NOMO-1 treated with DMSO at 0.1 percent for 48 hours (cell line): ENCODE data around the gene TPRG1.

ENCODE experiments used
- DNase-seq: peaks from one replicate; lab custom pipeline; 2025; ENCODE audit not compliant: unreplicated experiment; lab: John Stamatoyannopoulos, UW

TPRG1 gene

DNA sequence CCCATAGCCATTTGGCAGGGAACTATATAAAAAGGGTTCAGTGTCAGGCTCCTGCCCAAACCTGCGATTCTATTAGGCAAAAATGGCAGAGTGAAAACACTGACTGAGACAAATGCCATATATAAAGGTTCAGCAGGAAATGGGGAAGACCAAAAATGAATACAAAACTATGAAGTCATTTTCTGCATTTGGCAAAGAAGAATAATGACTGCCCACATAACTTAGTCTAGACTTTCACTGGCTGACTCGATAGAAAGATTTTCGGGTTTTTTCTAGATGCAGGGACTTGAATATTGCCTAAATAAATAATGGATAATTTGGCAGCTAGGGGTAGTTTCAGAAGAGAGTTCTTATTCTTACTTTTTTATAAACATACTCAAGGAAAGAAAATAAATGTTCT, 178.0 kb downstream of the TPRG1 start:
- no peak for DNase-seq

DNA sequence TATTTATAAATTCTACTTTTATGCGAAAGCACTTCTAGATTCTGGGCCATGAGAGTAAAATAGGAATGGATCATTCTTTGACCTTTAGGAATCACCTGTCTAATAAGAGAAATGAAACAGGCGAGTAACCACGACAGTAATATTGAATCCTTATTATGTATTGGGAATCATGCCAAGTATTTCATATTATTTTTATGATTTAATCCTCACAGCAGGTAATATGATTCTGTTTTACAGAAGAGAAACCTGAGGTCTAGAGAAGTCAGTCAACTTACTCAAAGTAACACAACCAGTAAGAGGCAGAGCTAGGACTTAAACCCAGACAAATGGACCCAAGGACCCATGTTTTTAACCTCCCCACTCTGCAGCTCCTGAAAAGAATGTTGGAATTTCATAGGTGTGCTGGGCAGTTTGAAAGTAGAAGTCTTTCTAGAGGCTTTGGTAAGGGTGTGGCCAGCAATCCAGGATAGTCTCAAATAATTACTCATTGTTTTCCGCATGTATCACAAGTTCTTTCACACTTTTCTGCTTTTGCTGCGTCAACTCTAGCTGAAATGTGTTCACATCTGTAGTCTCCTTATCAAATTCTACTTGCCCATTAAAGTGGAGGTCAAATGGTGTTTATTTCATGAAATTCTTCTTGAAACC, 181.7 kb downstream of the TPRG1 start:
- DNase-seq = no peak

DNA sequence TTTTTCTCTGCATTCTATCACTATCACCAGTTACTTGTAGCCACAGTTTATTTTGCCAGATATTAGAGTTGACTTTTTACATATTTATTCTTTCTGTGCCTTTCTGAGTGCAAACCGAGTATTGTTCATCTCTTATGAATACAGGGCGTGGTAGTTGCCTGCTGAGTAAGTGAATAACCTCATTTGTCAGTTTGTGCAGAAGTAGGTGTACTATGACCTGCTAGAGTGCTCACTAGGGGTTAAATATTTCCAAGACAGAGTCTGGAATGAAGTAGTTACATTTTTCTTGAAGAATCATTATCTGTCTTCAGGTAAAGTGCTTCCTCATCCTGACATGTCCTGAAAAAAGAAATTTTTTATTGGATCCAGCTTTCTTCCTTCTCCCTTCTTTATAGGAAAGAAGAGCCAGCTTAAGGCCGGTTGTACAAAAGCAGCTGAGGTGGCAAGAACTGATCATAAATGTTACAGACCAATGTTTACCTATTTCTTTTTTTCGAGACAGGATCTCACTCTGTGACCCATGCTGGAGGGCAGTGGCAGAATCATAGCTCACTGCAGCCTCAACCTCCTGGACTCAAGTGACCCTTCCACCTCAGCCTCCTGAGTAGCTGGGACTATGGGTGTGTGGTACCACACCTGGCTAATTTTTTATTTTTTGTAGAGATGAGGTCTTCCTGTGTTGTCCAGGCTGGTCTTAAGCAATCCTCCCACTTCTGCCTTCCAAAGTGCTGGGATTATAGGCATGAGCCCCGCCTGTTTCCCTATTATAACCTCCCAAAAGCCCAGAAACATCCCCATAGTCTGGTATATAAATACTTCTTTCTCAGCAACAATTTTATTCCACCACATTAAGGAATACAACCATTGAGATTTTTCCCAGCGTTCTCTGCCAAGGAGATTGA, 182.5 kb downstream of the TPRG1 start:
- no peak for DNase-seq

GRCh38 chr3:189355115-189355480, 183.3 kb downstream of the TPRG1 start:
- peak; percentile 53 for DNase-seq

GRCh38 chr3:189355481-189356201, 183.9 kb downstream of the TPRG1 start:
- DNase-seq = peak; percentile 70

- no peak for DNase-seq
Observed at GRCh38 chr3:189360291-189360690, 188.5 kb downstream of the TPRG1 start.

- DNase-seq = no peak
Observed at GRCh38 chr3:189361103-189361835, 189.5 kb downstream of the TPRG1 start.

- no peak for DNase-seq
Observed at GRCh38 chr3:189363590-189364255, 192.0 kb downstream of the TPRG1 start.

DNA sequence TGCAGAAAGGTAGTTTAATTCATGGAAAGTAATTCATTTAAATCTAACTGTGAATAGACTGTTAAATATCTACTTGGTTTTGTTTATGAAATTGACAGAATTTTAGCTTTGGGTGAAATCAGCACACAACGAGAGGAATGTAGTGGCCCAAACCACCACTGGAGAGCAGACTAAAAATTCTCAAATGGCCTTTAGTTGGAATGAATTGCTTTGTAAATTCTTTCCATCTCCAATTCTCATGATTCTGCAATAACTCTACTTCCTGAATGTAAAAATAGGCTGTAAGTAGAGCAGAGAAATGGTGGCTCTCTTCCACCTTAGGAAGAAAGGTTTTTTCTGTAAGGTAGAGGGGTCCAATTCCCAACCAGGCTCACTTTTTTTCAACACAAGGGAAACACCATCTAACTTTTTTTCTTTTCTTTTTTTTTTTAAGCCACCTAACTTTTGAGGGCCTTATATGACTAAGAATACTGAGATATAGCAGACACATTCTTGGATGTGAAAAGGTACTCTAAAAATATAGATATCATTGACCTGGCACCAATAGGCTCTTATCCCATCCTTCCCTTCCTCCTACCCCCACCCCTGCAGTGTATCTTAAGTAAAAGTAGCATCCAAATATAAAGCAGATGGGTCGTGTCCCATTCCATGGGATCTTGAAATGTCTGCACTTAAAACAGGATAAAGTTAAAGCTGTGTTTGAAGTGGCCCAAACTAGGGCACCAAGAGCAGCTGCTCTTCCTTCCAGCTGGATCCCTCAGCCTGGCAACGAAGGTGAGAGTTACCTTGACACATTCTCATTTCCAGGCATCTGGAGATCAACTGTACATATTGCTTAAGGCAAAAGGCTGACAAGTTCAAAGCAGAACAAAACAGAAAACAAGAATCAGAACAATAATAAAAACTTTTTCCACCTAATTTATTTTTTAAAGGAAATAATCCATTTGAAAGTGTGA, 194.1 kb downstream of the TPRG1 start:
- peak; percentile 82 for DNase-seq

DNA sequence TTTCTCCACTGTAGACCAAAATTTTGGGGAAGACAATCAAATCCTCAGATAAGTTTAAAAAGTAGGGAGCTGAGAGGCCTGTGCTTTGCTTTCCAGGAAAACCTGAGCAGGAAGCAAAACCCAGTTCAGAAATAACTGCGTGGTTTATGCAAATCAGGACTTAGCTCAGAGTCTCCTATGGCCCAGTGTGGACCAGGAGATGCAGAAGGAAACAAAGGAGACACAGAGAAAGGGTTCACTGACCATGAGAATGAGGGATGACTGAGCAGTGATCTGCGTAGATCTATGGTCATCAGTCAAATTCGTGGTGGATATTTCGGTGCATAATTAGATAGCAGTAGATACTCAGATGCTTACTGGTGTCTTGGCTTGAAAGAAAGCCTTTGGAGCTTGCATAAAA, 196.6 kb downstream of the TPRG1 start:
- DNase-seq = no peak

DNA sequence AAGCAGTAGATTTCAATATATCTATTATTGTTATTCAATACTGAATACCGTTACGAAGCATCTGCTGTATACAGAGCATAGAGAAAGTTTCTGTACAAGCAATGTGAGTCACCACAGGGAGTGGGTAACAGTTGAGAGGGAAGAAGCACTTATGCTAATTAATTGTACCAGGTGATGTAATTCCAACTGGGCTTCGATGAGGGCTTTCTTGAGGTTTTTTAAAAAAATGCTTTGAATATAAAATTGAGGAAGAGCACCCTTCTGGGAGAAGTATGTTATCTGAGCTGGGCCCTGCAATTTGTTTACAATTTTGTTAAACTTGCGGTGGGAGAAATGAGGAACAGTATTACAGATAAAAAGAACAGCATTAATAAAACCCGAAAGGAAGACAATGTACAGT, 197.9 kb downstream of the TPRG1 start:
- DNase-seq = peak; percentile 64

DNA sequence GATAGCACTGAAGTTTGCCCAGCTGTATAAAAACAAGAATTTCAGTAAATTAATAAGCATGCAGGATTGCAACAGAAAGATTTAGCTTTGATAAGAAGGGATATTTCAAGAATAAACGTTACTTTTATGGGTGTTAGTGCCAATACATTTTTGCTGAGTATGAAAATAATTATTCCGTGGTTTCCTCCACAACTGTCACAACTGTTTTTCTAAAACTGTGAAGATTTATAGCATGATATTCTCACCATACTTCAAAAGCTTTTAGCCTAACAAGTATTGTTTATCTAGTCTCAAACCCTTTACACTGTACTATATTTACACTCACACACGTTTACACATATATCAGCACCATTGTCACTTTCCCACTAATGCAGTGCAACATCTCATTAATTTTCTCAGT, 200.5 kb downstream of the TPRG1 start:
- peak; percentile 58 for DNase-seq
